ENCODE results near the gene LBHD2. TPM values are rescaled to one million over a fixed set of nuclear protein-coding genes. Genes with fewer than 3 reads are reported as not detected.

The LBHD2 gene
- total RNA-seq, 1 donor from 2014 or later, result not detected

DNA sequence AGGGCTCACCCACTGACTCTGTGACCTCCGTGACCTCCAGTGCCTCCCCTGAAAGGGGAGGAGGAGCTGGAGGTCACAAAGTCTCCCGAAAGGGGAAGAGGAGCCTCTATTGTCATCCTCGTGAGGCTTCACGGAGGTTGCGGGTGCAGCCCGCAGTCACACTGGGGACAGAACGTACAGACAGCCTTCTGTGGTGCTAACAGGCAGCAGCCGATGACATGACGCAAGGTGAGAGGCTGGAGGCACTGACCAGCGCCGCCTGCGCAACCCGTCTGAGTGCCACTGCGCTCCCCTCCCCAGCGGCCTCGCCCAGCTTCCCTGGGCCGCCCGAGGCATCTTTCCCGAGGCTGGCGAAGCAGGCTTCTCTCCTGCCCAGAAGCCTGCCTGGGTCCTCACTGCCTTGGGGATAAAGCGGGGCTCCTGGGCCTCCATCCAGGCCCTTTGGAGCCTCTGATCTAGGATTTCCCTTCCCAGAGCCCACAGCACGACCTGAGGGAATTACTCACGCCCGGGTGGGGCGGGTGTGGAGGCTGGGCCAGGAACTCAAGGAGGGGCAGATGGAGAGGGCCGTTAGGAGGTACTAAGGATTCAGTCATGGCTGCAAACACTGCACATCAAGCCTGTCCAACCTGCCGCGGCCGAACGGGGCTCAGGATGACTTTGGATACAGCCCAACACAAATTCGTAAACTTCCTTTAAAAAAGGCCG lies 12.3 kb upstream of the LBHD2 start:
- no peak overlapping the region for H3K4me3 Mint-ChIP-seq (ENCODE audit: low read depth)
- no peaks in the 10 kb centered on the region for H3K9me3 Mint-ChIP-seq
- no peaks in the 10 kb centered on the region for H3K4me1 Mint-ChIP-seq (ENCODE audit: low read depth)
- DNase-seq (ENCODE audit: low spot score), result no peak
- H3K27me3 Mint-ChIP-seq (ENCODE audit: low read depth), result peaks cover 5% of the 10 kb centered on the region
- intact Hi-C loops (cut with micrococcal nuclease), result loop anchor here (10.0 kb wide), 1 partner anchor 377 kb away; no protein-coding TSS in a partner anchor
- no peak overlapping the region for H3K27ac Mint-ChIP-seq
- H3K36me3 Mint-ChIP-seq (ENCODE audit: low read depth), result no peaks in the 10 kb centered on the region

DNA sequence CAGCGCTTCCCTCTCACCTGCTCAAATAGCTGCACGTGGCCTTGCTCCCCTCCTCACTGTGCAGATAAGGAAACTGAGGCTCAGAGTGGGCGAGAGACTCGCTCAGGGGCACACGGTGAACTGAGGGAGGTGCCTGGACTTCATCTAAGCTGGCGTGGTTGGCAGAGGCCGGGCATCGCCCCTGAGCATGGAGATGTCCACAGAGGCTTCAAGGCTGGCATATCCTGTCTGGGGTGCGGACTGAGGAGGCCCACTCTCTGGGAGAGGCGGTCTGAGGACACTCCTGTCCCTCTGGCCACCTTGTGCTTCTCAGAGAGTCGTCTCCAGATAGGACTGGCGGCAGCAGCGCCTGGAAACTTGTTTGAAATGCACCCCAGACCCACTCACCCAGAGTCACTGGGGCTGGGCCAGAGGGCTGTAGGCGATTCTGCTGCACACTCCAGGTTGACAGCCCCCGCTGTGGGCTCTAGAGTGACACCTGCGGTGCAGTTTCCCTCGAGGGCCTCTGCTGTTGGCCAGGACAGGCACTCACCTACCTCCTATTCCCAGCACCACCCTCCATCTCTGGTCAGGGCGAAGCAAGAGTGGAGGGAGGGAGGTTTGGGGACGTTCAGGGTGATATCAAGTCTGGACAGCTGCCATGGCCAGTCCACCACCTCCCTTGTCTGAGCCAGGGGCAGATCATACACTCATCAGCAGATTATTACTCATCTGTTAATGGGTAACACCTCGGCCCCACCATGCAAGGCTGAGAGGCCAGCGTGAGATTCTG lies 11.2 kb upstream of the LBHD2 start:
- no peak for DNase-seq (ENCODE audit: low spot score)
- no peaks in the 10 kb centered on the region for H3K36me3 Mint-ChIP-seq (ENCODE audit: low read depth)
- intact Hi-C loops (cut with micrococcal nuclease), result loop anchor here (10.0 kb wide), 1 partner anchor 378 kb away; no protein-coding TSS in a partner anchor

DNA sequence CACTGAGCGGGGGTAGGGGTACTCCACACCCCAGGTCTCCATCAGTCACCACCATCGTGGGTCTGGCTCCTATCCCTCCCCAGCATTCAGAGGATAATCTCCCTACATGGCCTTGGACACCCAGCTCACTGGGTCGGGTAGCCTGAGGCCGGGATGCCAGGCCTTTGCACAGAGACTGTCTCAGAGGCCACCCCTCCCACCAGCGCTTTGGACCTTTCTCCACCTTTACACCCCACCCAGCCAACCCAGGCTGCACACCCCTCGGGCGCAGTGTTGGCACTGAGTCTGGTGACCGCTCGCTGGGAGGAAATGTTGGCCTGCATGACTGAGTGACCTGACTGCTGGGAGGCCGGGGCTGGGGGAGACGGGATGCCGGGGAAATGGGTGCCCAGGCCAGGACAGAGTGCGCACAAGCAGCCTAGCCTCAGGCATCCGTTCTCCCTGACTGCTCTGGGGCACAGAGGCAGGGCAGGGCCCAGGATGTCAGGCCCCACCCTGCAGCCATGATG lies 10.6 kb upstream of the LBHD2 start:
- Mint-ChIP-seq H3K27ac (no peak overlapping the region), H3K9me3 (no peaks in the 10 kb centered on the region), H3K4me1 (ENCODE audit: low read depth) (no peaks in the 10 kb centered on the region), H3K4me3 (ENCODE audit: low read depth) (no peak overlapping the region), H3K36me3 (ENCODE audit: low read depth) (no peaks in the 10 kb centered on the region), H3K27me3 (ENCODE audit: low read depth) (peaks cover 5% of the 10 kb centered on the region)
- no peak for DNase-seq (ENCODE audit: low spot score)
- intact Hi-C loops (cut with micrococcal nuclease), result loop anchor here (10.0 kb wide), 1 partner anchor 379 kb away; no protein-coding TSS in a partner anchor

More for the DNA sequence above, 11.2 kb upstream of the LBHD2 start:
- H3K4me3 Mint-ChIP-seq (ENCODE audit: low read depth), result no peak overlapping the region
- H3K27ac Mint-ChIP-seq, result no peak overlapping the region
- no peaks in the 10 kb centered on the region for H3K9me3 Mint-ChIP-seq
- no peaks in the 10 kb centered on the region for H3K4me1 Mint-ChIP-seq (ENCODE audit: low read depth)
- peaks cover 5% of the 10 kb centered on the region for H3K27me3 Mint-ChIP-seq (ENCODE audit: low read depth)

DNA sequence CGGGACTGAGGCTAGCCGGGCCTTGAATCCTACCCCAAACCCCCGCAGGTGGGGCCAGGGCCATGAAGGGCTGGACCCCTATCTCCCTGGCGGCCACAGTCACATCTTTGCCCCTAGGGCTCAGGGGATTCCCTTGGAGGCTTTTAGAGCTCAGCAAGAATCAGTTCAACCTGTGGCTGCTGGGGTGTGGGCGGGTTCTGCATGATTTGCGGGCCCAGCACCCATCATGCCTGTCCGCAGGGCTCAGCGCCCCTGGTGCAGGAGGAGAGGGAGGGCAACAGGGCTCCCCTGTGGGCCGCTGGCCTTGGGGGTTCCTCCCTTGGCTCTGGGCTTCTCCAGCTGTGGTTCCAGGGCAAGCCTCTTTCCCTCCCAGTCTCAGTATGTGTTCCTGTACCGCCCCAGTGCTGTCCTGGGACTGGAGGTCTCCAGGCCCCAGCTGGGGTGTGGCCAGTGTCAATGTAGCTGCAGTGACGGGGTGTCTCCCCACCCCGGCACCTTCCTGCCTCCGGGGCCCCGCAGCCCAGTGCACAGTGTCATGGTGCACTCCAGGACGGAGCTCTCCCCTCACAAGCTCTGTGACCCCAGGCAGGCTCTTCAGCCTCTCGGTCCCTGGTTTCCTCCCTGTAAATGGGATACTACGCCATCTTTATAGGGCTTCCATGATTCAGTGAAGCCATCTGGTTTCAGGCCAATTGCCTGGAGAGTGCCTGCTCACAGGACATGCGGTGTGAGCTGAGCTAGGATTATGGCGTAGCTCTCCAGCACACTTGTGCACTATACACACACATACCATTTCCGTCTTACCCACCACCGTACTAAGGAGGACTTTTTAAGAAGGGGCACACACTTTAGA lies 9.9 kb upstream of the LBHD2 start:
- Mint-ChIP-seq H3K9me3 (no peaks in the 10 kb centered on the region), H3K36me3 (ENCODE audit: low read depth) (no peaks in the 10 kb centered on the region), H3K4me1 (ENCODE audit: low read depth) (no peaks in the 10 kb centered on the region), H3K27ac (no peak overlapping the region), H3K4me3 (ENCODE audit: low read depth) (no peak overlapping the region), H3K27me3 (ENCODE audit: low read depth) (peaks cover 5% of the 10 kb centered on the region)
- no peak for DNase-seq (ENCODE audit: low spot score)
- intact Hi-C loops (cut with micrococcal nuclease), result loop anchor here (10.0 kb wide), 1 partner anchor 379 kb away; no protein-coding TSS in a partner anchor

DNA sequence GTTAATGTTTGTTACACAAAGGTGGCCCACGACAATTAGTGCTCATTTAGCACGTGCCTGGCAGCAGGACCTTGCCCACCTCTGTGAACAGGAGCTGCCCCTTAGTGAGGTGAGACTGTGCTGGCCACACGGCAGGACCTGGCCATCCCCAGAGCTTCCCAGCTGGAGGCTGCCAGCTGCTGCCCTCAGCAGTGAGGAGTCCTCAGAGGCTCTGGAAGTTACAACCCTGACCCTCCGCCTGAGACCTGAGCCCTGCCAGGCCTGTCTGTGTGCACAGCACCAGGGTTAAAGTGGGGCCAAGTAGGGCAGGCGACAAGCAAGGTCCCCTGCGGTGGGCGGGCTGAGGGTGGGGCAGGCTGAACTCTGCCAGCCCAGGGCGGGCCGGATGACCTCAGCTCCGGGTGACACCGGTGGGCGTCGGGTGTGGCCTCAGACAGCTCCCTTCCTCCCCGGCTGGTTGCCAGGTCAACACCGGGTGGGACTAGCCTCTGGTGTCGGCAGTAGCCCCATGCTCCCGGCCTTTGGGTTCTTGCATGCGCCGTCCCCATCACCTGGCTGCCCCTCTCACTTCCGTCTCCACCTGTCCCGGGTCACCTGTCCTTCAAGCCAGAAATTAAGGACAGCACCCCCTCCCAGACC lies 9.2 kb upstream of the LBHD2 start:
- intact Hi-C loops (cut with micrococcal nuclease), result loop anchor here (10.0 kb wide), 1 partner anchor 380 kb away; no protein-coding TSS in a partner anchor
- no peak overlapping the region for H3K4me3 Mint-ChIP-seq (ENCODE audit: low read depth)
- H3K36me3 Mint-ChIP-seq (ENCODE audit: low read depth), result no peaks in the 10 kb centered on the region
- H3K27me3 Mint-ChIP-seq (ENCODE audit: low read depth), result peaks cover 5% of the 10 kb centered on the region
- no peaks in the 10 kb centered on the region for H3K4me1 Mint-ChIP-seq (ENCODE audit: low read depth)
- no peaks in the 10 kb centered on the region for H3K9me3 Mint-ChIP-seq
- H3K27ac Mint-ChIP-seq, result no peak overlapping the region
- DNase-seq (ENCODE audit: low spot score), result no peak

DNA sequence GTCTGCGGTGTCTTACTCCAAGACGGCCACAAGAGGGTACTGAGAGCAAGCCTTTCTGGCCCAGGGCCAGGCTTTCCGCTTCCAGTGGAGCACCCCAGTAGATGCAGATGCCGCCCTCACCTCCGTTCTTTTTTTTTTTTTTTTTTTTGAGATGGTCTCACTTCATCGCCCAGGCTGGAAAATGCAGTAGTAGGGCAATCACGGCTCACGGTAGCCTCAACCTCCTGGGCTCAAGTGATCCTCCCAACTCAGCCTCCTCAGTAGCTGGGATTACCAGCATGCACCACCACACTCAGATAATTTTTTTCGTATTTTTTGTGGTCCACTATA lies 5.6 kb upstream of the LBHD2 start:
- Mint-ChIP-seq H3K4me1 (ENCODE audit: low read depth) (no peaks in the 10 kb centered on the region), H3K27ac (no peak overlapping the region), H3K27me3 (ENCODE audit: low read depth) (peaks cover 5% of the 10 kb centered on the region), H3K4me3 (ENCODE audit: low read depth) (no peak overlapping the region), H3K36me3 (ENCODE audit: low read depth) (no peaks in the 10 kb centered on the region), H3K9me3 (no peaks in the 10 kb centered on the region)
- DNase-seq (ENCODE audit: low spot score), result peak; percentile 67
- intact Hi-C loops (cut with micrococcal nuclease), result loop anchor here (1.0 to 10.0 kb wide), 3 partner anchors 13 to 384 kb away; no protein-coding TSS in a partner anchor

DNA sequence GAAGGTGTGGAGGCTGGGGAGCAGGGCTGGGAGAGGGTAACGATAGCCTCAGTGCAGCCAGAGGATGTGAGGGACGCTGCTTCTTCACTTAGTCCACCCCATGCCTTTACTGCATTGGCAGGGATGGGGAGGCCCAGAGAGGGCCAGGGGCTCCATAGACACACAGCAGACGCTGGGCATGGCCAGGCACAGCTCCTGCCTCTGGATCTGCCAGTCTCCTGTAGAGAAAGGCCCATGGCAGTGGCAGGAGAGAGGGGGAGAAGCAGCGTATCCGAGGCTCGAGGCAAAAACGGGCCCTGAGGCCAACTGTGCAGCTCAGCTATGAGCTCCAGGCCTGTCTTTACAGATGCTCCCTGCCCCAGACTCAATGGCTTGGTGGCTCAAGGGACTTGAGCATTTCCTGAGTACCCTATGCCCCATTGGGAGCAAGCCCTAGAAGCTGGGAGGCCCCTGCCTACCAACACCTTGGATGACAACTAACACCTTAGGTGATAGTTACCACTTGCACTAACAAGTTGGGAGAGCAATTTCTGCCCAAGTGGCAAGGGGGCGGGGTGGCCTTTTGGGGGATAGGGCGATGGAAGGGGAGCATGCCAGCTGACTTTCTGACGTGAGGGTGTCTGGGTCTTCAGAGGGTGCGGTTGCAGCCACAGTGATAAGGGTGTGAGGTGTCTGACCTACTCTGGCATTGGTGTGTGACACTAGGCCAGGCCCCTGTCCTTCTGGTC lies 5.0 kb upstream of the LBHD2 start:
- Mint-ChIP-seq H3K4me1 (ENCODE audit: low read depth) (no peaks in the 10 kb centered on the region), H3K4me3 (ENCODE audit: low read depth) (no peak overlapping the region), H3K9me3 (no peaks in the 10 kb centered on the region), H3K27me3 (ENCODE audit: low read depth) (peaks cover 5% of the 10 kb centered on the region), H3K36me3 (ENCODE audit: low read depth) (no peaks in the 10 kb centered on the region), H3K27ac (no peak overlapping the region)
- no peak for DNase-seq (ENCODE audit: low spot score)
- intact Hi-C loops (cut with micrococcal nuclease), result loop anchor here (1.0 to 10.0 kb wide), 3 partner anchors 12 to 384 kb away; no protein-coding TSS in a partner anchor

DNA sequence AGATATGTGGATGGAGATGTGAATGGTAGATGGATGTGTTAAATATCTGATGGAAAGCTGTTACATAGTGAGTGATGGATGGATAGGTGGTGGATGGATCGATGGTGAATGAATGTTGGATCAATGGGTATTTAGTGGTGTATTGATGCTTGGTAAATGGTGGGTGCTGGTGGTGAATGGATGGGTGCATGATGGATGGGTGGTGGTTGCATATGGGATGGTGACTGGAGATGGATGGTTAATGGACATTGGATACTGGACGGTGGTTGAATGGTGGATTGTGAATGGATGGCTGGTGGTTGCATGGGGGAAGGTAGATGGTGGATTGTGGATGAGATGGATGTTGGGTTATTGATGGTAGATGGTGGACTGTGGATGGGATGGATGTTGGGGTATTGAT lies 2.1 kb upstream of the LBHD2 start:
- intact Hi-C loops (cut with micrococcal nuclease), result no loop called here
- no peaks in the 10 kb centered on the region for H3K9me3 Mint-ChIP-seq
- no peak for DNase-seq (ENCODE audit: low spot score)
- H3K36me3 Mint-ChIP-seq (ENCODE audit: low read depth), result no peaks in the 10 kb centered on the region
- no peaks in the 10 kb centered on the region for H3K4me1 Mint-ChIP-seq (ENCODE audit: low read depth)
- no peak overlapping the region for H3K4me3 Mint-ChIP-seq (ENCODE audit: low read depth)
- no peak overlapping the region for H3K27ac Mint-ChIP-seq
- peaks cover 5% of the 10 kb centered on the region for H3K27me3 Mint-ChIP-seq (ENCODE audit: low read depth)

DNA sequence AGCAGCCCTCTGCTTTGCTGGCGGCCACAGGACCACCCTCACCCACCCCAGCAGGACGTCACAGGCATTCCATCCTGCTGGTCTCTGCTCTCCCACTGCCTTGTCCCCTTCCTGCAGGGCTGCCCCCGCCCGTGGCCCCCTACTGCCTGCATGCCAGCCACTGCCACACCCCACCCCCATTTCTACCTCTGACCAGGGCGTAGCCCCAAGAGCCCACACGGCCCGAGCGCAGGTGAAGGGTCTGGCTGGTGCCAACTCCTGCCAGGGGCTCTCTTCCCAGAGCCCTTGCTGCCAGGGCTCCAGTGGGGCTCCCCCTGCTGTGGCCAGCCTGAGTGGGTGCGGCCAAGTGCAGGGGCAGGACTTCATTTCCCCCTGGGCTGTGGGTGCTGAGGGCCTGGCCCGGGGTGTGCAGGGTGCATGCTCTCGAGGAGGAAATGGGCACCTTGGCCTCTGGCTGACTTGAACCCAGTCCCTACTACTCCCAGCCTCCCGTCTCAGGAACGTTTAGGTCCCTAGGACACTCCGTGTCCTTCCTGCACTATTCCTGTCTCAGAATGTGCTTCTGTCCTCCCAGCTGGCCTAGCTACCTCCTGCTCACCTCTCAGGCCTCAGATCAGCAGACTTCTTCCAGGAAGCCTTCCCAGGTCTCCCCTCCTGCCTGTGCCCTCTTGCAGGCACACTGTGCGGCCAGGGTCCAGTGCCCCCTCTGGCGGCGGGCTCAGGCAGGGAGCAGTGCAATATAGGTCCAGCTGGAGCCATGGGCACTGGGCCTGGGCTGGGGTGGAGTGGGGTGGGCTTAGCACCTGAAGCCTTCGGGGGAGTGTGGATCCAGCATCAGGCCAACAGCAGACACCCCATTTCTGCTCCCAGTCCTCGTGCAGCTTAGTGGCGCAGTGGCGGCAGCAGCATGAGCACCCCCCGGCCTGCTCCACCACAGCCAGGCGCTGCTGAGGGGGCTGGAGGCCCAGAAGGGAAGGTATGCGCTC lies 1.4 kb downstream of the LBHD2 start:
- Mint-ChIP-seq H3K4me1 (ENCODE audit: low read depth) (no peaks in the 10 kb centered on the region), H3K9me3 (no peaks in the 10 kb centered on the region), H3K4me3 (ENCODE audit: low read depth) (no peak overlapping the region), H3K27me3 (ENCODE audit: low read depth) (peaks cover 5% of the 10 kb centered on the region), H3K36me3 (ENCODE audit: low read depth) (no peaks in the 10 kb centered on the region), H3K27ac (no peak overlapping the region)
- DNase-seq (ENCODE audit: low spot score), result no peak
- intact Hi-C loops (cut with micrococcal nuclease), result no loop called here

DNA sequence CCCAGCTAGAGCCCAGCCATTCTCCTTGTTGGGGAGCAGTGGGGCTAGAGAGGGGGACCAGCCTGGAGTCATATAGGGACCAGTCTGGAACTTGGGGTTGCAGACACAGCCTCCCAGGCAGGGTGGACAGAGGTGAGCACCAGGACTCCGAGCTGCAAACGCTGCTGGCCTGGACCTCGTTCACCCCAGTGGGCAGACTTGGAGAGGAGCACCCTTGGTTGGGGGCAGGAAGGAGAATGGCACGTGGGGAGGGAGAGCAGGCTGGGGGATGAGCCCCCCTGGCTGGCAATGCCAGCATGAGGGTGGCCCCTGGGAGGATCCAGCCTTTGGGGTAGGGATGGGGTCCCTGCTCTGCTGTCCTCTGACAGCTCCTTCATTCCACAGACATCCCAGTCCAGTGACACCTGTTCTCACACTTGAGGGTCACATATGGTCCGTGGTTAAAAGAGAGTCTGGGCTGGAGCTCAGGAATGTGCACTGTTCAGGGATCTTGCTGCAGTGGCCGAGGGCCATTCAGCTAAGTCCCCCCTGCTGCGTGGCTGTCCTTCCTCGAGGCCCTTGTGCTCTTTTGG lies 2.8 kb downstream of the LBHD2 start:
- no peak for DNase-seq (ENCODE audit: low spot score)
- Mint-ChIP-seq H3K4me1 (ENCODE audit: low read depth) (peaks cover 4% of the 10 kb centered on the region), H3K36me3 (ENCODE audit: low read depth) (no peaks in the 10 kb centered on the region), H3K27me3 (ENCODE audit: low read depth) (peaks cover 5% of the 10 kb centered on the region), H3K4me3 (ENCODE audit: low read depth) (no peak overlapping the region), H3K9me3 (no peaks in the 10 kb centered on the region), H3K27ac (no peak overlapping the region)
- intact Hi-C loops (cut with micrococcal nuclease), result no loop called here

Data from activated T-helper 2 cell treated with anti-CD3 and anti-CD28 coated beads, Interferon-gamma antibody, Interleukin-2, Interleukin-4, amounts not matched to agents 10 μg/mL and 5 μg/mL and 100 μg/mL, durations not matched to agents 14 hours and 24 hours and 36 hours (primary cell).